Neural progenitor cell (in vitro differentiated cells): Measurements from ENCODE around the gene SUOX. TPM values are rescaled to one million over a fixed set of nuclear protein-coding genes. Genes with fewer than 3 reads are reported as not detected.
A peak's percentile ranks its signal among the peaks of the same experiment; 100 is the strongest.

Experiments
- DNase-seq: peaks from one replicate; pipeline ENCODE4 v3.0.0-alpha.2; 2016; ENCODE audit warnings: low spot score
- H2AFZ ChIP-seq: fragments of 200-600 bp; sonication (generic); replicated peaks from 2 replicates; pipeline ENCODE4 v1.6.1; 2016; ENCODE audit warnings: antibody characterized with exemption
- H3F3A ChIP-seq: fragments of 200-600 bp; sonication (generic); 2 replicates; pipeline ENCODE4 v1.6.1; 2016; ENCODE audit warnings: antibody characterized with exemption, low read depth
- H3K27ac ChIP-seq: fragments of 200-600 bp; sonication (generic); 2 replicates; pipeline ENCODE4 v1.5.1; 2016; ENCODE audit warnings: mild to moderate bottlenecking
- H3K27me3 ChIP-seq: fragments of 200-600 bp; sonication (generic); 2 replicates; pipeline ENCODE4 v1.6.1; 2016; ENCODE audit warnings: mild to moderate bottlenecking, moderate library complexity
- H3K36me3 ChIP-seq: fragments of 200-600 bp; sonication (generic); 2 replicates; pipeline ENCODE4 v1.5.1; 2016
- H3K4me1 ChIP-seq: fragments of 200-600 bp; sonication (generic); 2 replicates; pipeline ENCODE4 v1.6.1; 2016; ENCODE audit warnings: mixed run types
- H3K4me2 ChIP-seq: fragments of 200-600 bp; sonication (generic); 2 replicates; pipeline ENCODE4 v1.6.1; 2016
- H3K4me3 ChIP-seq: fragments of 200-600 bp; sonication (generic); 2 replicates; pipeline ENCODE4 v1.5.1; 2016
- H3K79me2 ChIP-seq: fragments of 200-600 bp; sonication (generic); 2 replicates; pipeline ENCODE4 v1.6.1; 2016; ENCODE audit warnings: low read depth
- H3K9ac ChIP-seq: fragments of 200-600 bp; sonication (generic); 2 replicates; pipeline ENCODE4 v1.6.1; 2016
- H3K9me3 ChIP-seq: fragments of 200-600 bp; sonication (generic); 2 replicates; pipeline ENCODE4 v1.5.1; 2016; ENCODE audit warnings: low read depth
- H4K20me1 ChIP-seq: fragments of 200-600 bp; sonication (generic); 2 replicates; pipeline ENCODE4 v1.6.1; 2016; ENCODE audit warnings: low read depth
- H3K27ac Mint-ChIP-seq: 3 replicates; pipeline ENCODE4 v1.8.0; 2021; ENCODE audit warnings: mixed read lengths
- H3K27me3 Mint-ChIP-seq: 2 replicates; pipeline ENCODE4 v1.8.0; 2022; ENCODE audit warnings: low read depth, mild to moderate bottlenecking, inconsistent platforms, moderate library complexity, mixed read lengths; ENCODE audit not compliant: insufficient read depth
- H3K36me3 Mint-ChIP-seq: 3 replicates; pipeline ENCODE4 v1.8.0; 2021; ENCODE audit warnings: mixed read lengths
- H3K4me1 Mint-ChIP-seq: 3 replicates; pipeline ENCODE4 v1.8.0; 2021; ENCODE audit warnings: mixed read lengths
- H3K4me3 Mint-ChIP-seq: 3 replicates; pipeline ENCODE4 v1.8.0; 2021; ENCODE audit warnings: mild to moderate bottlenecking, moderate library complexity, mixed read lengths
- H3K9me3 Mint-ChIP-seq: 3 replicates; pipeline ENCODE4 v1.8.0; 2020; ENCODE audit warnings: mixed read lengths
- EZH2 ChIP-seq: fragments of 200-600 bp; sonication (generic); IDR thresholded peaks from 2 replicates; pipeline ENCODE4 v1.6.1; 2017; ENCODE audit warnings: antibody characterized with exemption, mild to moderate bottlenecking, moderate library complexity
- EZH2phosphoT487 ChIP-seq: fragments of 200-600 bp; sonication (generic); IDR thresholded peaks from 2 replicates; pipeline ENCODE4 v1.6.1; 2017; ENCODE audit warnings: antibody characterized with exemption
- total RNA-seq: library from RNA; depleted of rRNA; stranded (reverse); fragments of >200 nt; gene quantifications from 2 replicates; pipeline ENCODE4 v1.2.3, GENCODE V29; 2015; ENCODE audit warnings: low replicate concordance
- TF ChIP-seq, protein P1 (sequence below): fragments of 200-600 bp; sonication (generic); IDR thresholded peaks from 2 replicates; pipeline ENCODE4 v1.5.1; 2017; ENCODE audit warnings: antibody characterized with exemption, mild to moderate bottlenecking

SUOX gene
- total RNA-seq, 1 donor from 2014 or later: 17.5 TPM

- H3K36me3 Mint-ChIP-seq: no peaks in the 10 kb centered on the region
- Histone ChIP-seq H3K27ac (no peak overlapping the region), H2AFZ (no peak overlapping the region), H3K4me1 (no peaks in the 10 kb centered on the region), H3K4me3 (no peak overlapping the region), H3K9me3 (no peaks in the 10 kb centered on the region), H3K4me2 (no peak overlapping the region), H3K36me3 (no peaks in the 10 kb centered on the region), H3K79me2 (no peaks in the 10 kb centered on the region), H3F3A (no peaks in the 10 kb centered on the region), H3K27me3 (no peaks in the 10 kb centered on the region), H3K9ac (no peak overlapping the region), H4K20me1 (peaks cover 5% of the 10 kb centered on the region)
- peaks cover 4% of the 10 kb centered on the region for H3K27me3 Mint-ChIP-seq
- H3K9me3 Mint-ChIP-seq: no peaks in the 10 kb centered on the region
- H3K4me3 Mint-ChIP-seq: no peak overlapping the region
- no peaks in the 10 kb centered on the region for H3K4me1 Mint-ChIP-seq
- no peak for TF ChIP-seq EZH2phosphoT487
- TF ChIP-seq, protein P1, sequence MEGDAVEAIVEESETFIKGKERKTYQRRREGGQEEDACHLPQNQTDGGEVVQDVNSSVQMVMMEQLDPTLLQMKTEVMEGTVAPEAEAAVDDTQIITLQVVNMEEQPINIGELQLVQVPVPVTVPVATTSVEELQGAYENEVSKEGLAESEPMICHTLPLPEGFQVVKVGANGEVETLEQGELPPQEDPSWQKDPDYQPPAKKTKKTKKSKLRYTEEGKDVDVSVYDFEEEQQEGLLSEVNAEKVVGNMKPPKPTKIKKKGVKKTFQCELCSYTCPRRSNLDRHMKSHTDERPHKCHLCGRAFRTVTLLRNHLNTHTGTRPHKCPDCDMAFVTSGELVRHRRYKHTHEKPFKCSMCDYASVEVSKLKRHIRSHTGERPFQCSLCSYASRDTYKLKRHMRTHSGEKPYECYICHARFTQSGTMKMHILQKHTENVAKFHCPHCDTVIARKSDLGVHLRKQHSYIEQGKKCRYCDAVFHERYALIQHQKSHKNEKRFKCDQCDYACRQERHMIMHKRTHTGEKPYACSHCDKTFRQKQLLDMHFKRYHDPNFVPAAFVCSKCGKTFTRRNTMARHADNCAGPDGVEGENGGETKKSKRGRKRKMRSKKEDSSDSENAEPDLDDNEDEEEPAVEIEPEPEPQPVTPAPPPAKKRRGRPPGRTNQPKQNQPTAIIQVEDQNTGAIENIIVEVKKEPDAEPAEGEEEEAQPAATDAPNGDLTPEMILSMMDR: no peak
- TF ChIP-seq EZH2: no peak
- H3K27ac Mint-ChIP-seq: no peak overlapping the region
- DNase-seq: no peak
Measured at GRCh38 chr12:55957106-55957859, 39.8 kb upstream of the SUOX start.

DNA sequence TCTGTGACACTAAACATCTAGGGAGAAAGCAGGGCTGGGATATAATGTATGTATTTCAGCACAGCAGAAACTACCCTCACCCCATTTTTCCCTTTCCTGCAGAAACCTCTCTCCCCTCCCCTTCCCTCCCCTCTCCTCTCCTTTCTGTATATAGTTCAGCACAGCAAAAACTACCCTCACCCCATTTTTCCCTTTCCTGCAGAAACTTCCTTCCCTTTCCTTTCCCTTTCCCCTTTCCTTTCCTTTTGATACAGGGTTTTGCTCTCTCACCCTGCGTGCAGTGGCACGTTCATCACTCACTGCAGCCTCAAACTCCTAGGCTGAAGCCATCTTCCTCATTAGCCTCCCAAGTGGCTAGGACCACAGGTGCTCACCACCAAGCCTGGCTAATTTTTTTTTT, 33.3 kb upstream of the SUOX start:
- TF ChIP-seq, protein P1: no peak
- Histone ChIP-seq H3K79me2 (peaks cover 54% of the 10 kb centered on the region), H3F3A (peaks cover 17% of the 10 kb centered on the region), H3K9me3 (no peaks in the 10 kb centered on the region), H3K27me3 (no peaks in the 10 kb centered on the region), H3K36me3 (no peaks in the 10 kb centered on the region), H3K4me1 (peaks cover 3% of the 10 kb centered on the region), H3K4me2 (peak overlapping the region; percentile 88), H4K20me1 (peaks cover 14% of the 10 kb centered on the region), H2AFZ (no peak overlapping the region), H3K27ac (no peak overlapping the region), H3K4me3 (peak overlapping the region; percentile 14), H3K9ac (no peak overlapping the region)
- no peaks in the 10 kb centered on the region for H3K9me3 Mint-ChIP-seq
- no peak for DNase-seq
- peaks cover 2% of the 10 kb centered on the region for H3K36me3 Mint-ChIP-seq
- peaks cover 26% of the 10 kb centered on the region for H3K4me1 Mint-ChIP-seq
- peaks cover 11% of the 10 kb centered on the region for H3K27me3 Mint-ChIP-seq
- no peak overlapping the region for H3K4me3 Mint-ChIP-seq
- H3K27ac Mint-ChIP-seq: no peak overlapping the region

DNA sequence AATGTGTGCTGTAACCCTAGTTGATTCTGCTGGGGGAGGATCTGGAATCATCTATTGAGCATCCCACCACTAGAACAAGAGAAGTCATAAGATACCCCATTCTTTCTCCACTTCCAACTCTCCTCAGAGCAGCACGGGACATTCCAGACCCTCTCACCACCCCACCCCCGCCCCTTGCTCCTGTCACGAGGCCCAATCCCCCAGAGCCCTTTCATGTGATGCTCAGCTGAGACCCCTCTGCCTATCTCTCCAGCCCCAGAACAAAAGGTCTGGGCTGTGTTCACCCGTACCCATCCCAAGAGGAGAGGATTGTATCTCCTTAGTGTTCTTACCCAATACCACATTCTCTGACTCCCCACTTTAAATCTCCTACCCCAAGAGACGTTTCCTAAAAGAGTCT, 31.8 kb upstream of the SUOX start:
- peak overlapping the region; percentile 88 for H3K4me2 ChIP-seq
- H3K27ac ChIP-seq: peak overlapping the region; percentile 86
- H3K27me3 ChIP-seq: no peaks in the 10 kb centered on the region
- DNase-seq: peak; percentile 75
- Mint-ChIP-seq H3K4me1 (peaks cover 27% of the 10 kb centered on the region), H3K9me3 (no peaks in the 10 kb centered on the region), H3K36me3 (peaks cover 3% of the 10 kb centered on the region), H3K4me3 (peak overlapping the region; percentile 99), H3K27ac (no peak overlapping the region), H3K27me3 (peaks cover 9% of the 10 kb centered on the region)
- H3F3A ChIP-seq: peaks cover 17% of the 10 kb centered on the region
- TF ChIP-seq, protein P1: no peak
- TF ChIP-seq EZH2 (no peak), EZH2phosphoT487 (no peak)
- peaks cover 10% of the 10 kb centered on the region for H4K20me1 ChIP-seq
- peak overlapping the region; percentile 91 for H3K4me3 ChIP-seq
- H3K9ac ChIP-seq: no peak overlapping the region
- H3K79me2 ChIP-seq: peaks cover 57% of the 10 kb centered on the region
- no peaks in the 10 kb centered on the region for H3K9me3 ChIP-seq
- peaks cover 3% of the 10 kb centered on the region for H3K4me1 ChIP-seq
- H2AFZ ChIP-seq: peak overlapping the region; percentile 31
- no peaks in the 10 kb centered on the region for H3K36me3 ChIP-seq
